Activated CD4-positive, alpha-beta memory T cell treated with anti-CD3 and anti-CD28 coated beads for 36 hours (primary cell): ENCODE measurements around the gene SBDS. TPM values are rescaled to one million over a fixed set of nuclear protein-coding genes. Genes with fewer than 3 reads are reported as not detected.
"Not testable (repeated sequence)": the region's sequence is repeated elsewhere in the genome, so short reads cannot be mapped to it uniquely, and the experiment has no call there.

ENCODE experiments used
- CTCF ChIA-PET: fragments of 350-600 bp; sonication (Branson Sonifier 250); formaldehyde crosslinking; loops from one replicate; lab custom pipeline; 2021; ENCODE audit warnings: antibody characterized with exemption, inconsistent platforms; lab: Charles Lee
- POLR2A ChIA-PET: fragments of 350-600 bp; sonication (Branson Sonifier 250); formaldehyde crosslinking; loops from one replicate; lab custom pipeline; 2021; ENCODE audit warnings: antibody characterized with exemption; lab: Charles Lee
- DNase-seq: peaks from one replicate; pipeline ENCODE4 v3.0.0-alpha.2; 2020
- H3K27ac Mint-ChIP-seq: one replicate; pipeline ENCODE4 v1.8.0; 2021; ENCODE audit warnings: mixed read lengths
- H3K27me3 Mint-ChIP-seq: one replicate; pipeline ENCODE4 v1.8.0; 2021; ENCODE audit warnings: mixed read lengths
- H3K36me3 Mint-ChIP-seq: one replicate; pipeline ENCODE4 v1.8.0; 2021; ENCODE audit warnings: mixed read lengths
- H3K4me1 Mint-ChIP-seq: one replicate; pipeline ENCODE4 v1.8.0; 2021; ENCODE audit warnings: low read depth, mixed read lengths
- H3K4me3 Mint-ChIP-seq: one replicate; pipeline ENCODE4 v1.8.0; 2021; ENCODE audit warnings: mild to moderate bottlenecking, mixed read lengths
- H3K9me3 Mint-ChIP-seq: one replicate; pipeline ENCODE4 v1.8.0; 2021; ENCODE audit warnings: mixed read lengths
- intact Hi-C: fragments of 100-400 bp; cut with micrococcal nuclease; formaldehyde crosslinking; loops from one replicate; pipeline ENCODE4 v1.15.1; 2023
- total RNA-seq, 2 experiments: library from RNA; stranded (reverse); gene quantifications; one replicate each; pipeline ENCODE4 v1.2.3, GENCODE V29; 2021

The SBDS gene
- total RNA-seq, 2 experiments from 2014 or later: 55.7 to 58.3 TPM

GRCh38 chr7:66989552-66989951, 5.8 kb downstream of the SBDS start:
- CTCF ChIA-PET, H3K27me3 Mint-ChIP-seq, POLR2A ChIA-PET, H3K9me3 Mint-ChIP-seq, H3K4me3 Mint-ChIP-seq, H3K27ac Mint-ChIP-seq, intact Hi-C loops, DNase-seq: not testable (repeated sequence)
- Mint-ChIP-seq H3K4me1 (peaks cover 16% of the 10 kb centered on the region), H3K36me3 (peaks cover 36% of the 10 kb centered on the region)

- H3K27ac Mint-ChIP-seq, H3K27me3 Mint-ChIP-seq, CTCF ChIA-PET, POLR2A ChIA-PET, H3K36me3 Mint-ChIP-seq, H3K4me3 Mint-ChIP-seq, intact Hi-C loops, DNase-seq, H3K4me1 Mint-ChIP-seq: not testable (repeated sequence)
- H3K9me3 Mint-ChIP-seq: peaks cover 20% of the 10 kb centered on the region
These were observed 15.1 kb downstream of the SBDS start for GRCh38 chr7:66980336-66980735.

- POLR2A ChIA-PET, H3K4me3 Mint-ChIP-seq, H3K36me3 Mint-ChIP-seq, H3K27me3 Mint-ChIP-seq, H3K4me1 Mint-ChIP-seq, H3K27ac Mint-ChIP-seq, intact Hi-C loops, DNase-seq: not testable (repeated sequence)
- peaks cover 20% of the 10 kb centered on the region for H3K9me3 Mint-ChIP-seq
- CTCF ChIA-PET: interaction anchor here (0.7 kb wide), 1 partner anchor 663 kb away, joined by 3 read pairs; no protein-coding TSS in a partner anchor
These were observed 16.4 kb downstream of the SBDS start for GRCh38 chr7:66979013-66979412.

GRCh38 chr7:66978312-66978711, 17.1 kb downstream of the SBDS start:
- intact Hi-C loops, H3K27ac Mint-ChIP-seq, CTCF ChIA-PET: not testable (repeated sequence)

GRCh38 chr7:66974986-66975590, 20.3 kb downstream of the SBDS start:
- Mint-ChIP-seq H3K4me3 (no peak overlapping the region), H3K27ac (no peak overlapping the region), H3K4me1 (no peaks in the 10 kb centered on the region), H3K27me3 (no peaks in the 10 kb centered on the region), H3K36me3 (no peaks in the 10 kb centered on the region), H3K9me3 (peaks cover 10% of the 10 kb centered on the region)
- POLR2A ChIA-PET: no interaction called here
- CTCF ChIA-PET: no interaction called here
- DNase-seq: no peak
- intact Hi-C loops: no loop called here

More at GRCh38 chr7:66978312-66978711, 17.1 kb downstream of the SBDS start:
- DNase-seq, POLR2A ChIA-PET, H3K4me1 Mint-ChIP-seq, H3K4me3 Mint-ChIP-seq, H3K36me3 Mint-ChIP-seq, H3K27me3 Mint-ChIP-seq: not testable (repeated sequence)
- H3K9me3 Mint-ChIP-seq: peaks cover 20% of the 10 kb centered on the region

GRCh38 chr7:66970310-66970709, 25.1 kb downstream of the SBDS start:
- ChIA-PET POLR2A (no interaction called here), CTCF (no interaction called here)
- intact Hi-C loops: no loop called here
- DNase-seq: no peak
- H3K4me1 Mint-ChIP-seq: no peaks in the 10 kb centered on the region
- no peaks in the 10 kb centered on the region for H3K9me3 Mint-ChIP-seq
- no peak overlapping the region for H3K4me3 Mint-ChIP-seq
- no peak overlapping the region for H3K27ac Mint-ChIP-seq
- no peaks in the 10 kb centered on the region for H3K27me3 Mint-ChIP-seq
- H3K36me3 Mint-ChIP-seq: no peaks in the 10 kb centered on the region

- intact Hi-C loops, CTCF ChIA-PET, H3K9me3 Mint-ChIP-seq, H3K27ac Mint-ChIP-seq, H3K27me3 Mint-ChIP-seq, DNase-seq, H3K4me1 Mint-ChIP-seq, H3K36me3 Mint-ChIP-seq, H3K4me3 Mint-ChIP-seq: not testable (repeated sequence)
- POLR2A ChIA-PET: interaction anchor here (0.6 kb wide), 1 partner anchor 48 kb away, joined by 3 read pairs; no protein-coding TSS in a partner anchor
These were observed 26.4 kb downstream of the SBDS start for GRCh38 chr7:66969001-66969400.

GRCh38 chr7:66967029-66967428, 28.4 kb downstream of the SBDS start:
- Mint-ChIP-seq H3K36me3 (no peaks in the 10 kb centered on the region), H3K9me3 (no peaks in the 10 kb centered on the region), H3K4me1 (no peaks in the 10 kb centered on the region), H3K27ac (no peak overlapping the region), H3K4me3 (no peak overlapping the region), H3K27me3 (no peaks in the 10 kb centered on the region)
- DNase-seq: no peak
- intact Hi-C loops: no loop called here
- POLR2A ChIA-PET: no interaction called here
- CTCF ChIA-PET: interaction anchor here (0.7 kb wide), 1 partner anchor 40 kb away, joined by 3 read pairs; no protein-coding TSS in a partner anchor

- Mint-ChIP-seq H3K27ac (no peak overlapping the region), H3K27me3 (no peaks in the 10 kb centered on the region), H3K9me3 (no peaks in the 10 kb centered on the region), H3K4me1 (no peaks in the 10 kb centered on the region), H3K4me3 (no peak overlapping the region), H3K36me3 (no peaks in the 10 kb centered on the region)
- intact Hi-C loops: no loop called here
- DNase-seq: no peak
- CTCF ChIA-PET: no interaction called here
- POLR2A ChIA-PET: no interaction called here
These were observed 31.0 kb downstream of the SBDS start for GRCh38 chr7:66964411-66964810.

- ChIA-PET POLR2A (no interaction called here), CTCF (no interaction called here)
- no peak for DNase-seq
- Mint-ChIP-seq H3K27ac (no peak overlapping the region), H3K9me3 (no peaks in the 10 kb centered on the region), H3K36me3 (peaks cover 13% of the 10 kb centered on the region), H3K4me1 (no peaks in the 10 kb centered on the region), H3K4me3 (no peak overlapping the region), H3K27me3 (no peaks in the 10 kb centered on the region)
- intact Hi-C loops: no loop called here
These were observed 34.3 kb downstream of the SBDS start for GRCh38 chr7:66961096-66961495.

GRCh38 chr7:66960192-66960591, 35.2 kb downstream of the SBDS start:
- H3K27me3 Mint-ChIP-seq: no peaks in the 10 kb centered on the region
- H3K9me3 Mint-ChIP-seq: no peaks in the 10 kb centered on the region
- H3K4me1 Mint-ChIP-seq: no peaks in the 10 kb centered on the region
- no peak for DNase-seq
- ChIA-PET CTCF (no interaction called here), POLR2A (no interaction called here)
- H3K27ac Mint-ChIP-seq: no peak overlapping the region
- H3K36me3 Mint-ChIP-seq: peaks cover 14% of the 10 kb centered on the region
- no peak overlapping the region for H3K4me3 Mint-ChIP-seq
- intact Hi-C loops: no loop called here

- POLR2A ChIA-PET: no interaction called here
- no peaks in the 10 kb centered on the region for H3K4me1 Mint-ChIP-seq
- intact Hi-C loops: no loop called here
- no peak overlapping the region for H3K27ac Mint-ChIP-seq
- DNase-seq: no peak
- CTCF ChIA-PET: no interaction called here
- no peaks in the 10 kb centered on the region for H3K27me3 Mint-ChIP-seq
- H3K9me3 Mint-ChIP-seq: no peaks in the 10 kb centered on the region
- H3K4me3 Mint-ChIP-seq: no peak overlapping the region
- H3K36me3 Mint-ChIP-seq: peaks cover 14% of the 10 kb centered on the region
These were observed 36.6 kb downstream of the SBDS start for GRCh38 chr7:66958538-66959350.
